ENCODE measurements around the gene KCNT2.
"Not testable (repeated sequence)": the region's sequence is repeated elsewhere in the genome, so short reads cannot be mapped to it uniquely, and the experiment has no call there.

Gene KCNT2

DNA sequence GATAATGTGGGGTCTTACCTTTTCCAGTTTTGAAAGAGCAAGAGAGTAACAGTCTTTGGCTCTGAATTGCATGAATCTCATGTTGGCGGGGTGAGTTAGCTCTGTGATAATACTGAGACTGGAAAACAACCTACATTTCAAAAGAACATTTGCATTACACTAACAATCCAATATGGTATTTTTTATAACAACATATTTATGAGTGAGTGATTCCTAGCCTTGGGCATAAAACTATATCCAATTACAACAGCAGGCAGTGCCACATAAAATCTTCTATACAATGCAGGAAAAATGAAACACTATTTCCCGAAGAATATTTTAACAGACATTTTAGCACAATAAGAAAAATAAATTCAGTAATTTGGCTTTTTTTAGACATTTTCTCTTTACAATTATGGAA lies 303.0 kb downstream of the KCNT2 start:
- DNase-seq (ENCODE audit: low read depth, low spot score) = no peak
- no peak overlapping the region for H3K4me3 ChIP-seq (ENCODE audit: low read length)

DNA sequence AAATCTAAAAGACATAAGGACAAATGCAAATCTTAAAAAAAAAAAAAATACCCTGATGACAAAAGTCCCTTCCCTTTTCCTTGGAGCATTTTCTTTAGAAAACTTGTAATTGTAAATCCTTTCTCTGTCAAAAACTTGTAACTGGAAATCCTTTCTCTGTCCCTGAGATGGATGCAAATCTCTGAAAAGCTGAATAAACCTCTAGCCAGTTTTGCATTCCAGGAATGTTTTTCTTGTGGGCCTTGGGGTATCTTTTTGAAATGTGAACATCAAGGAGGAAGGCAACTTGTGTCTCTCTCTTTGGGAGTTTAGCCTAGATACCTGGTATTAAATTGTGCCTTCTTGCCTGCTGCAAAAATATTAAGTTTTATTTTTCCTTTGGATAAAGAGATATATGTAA lies 305.3 kb downstream of the KCNT2 start:
- no peak for DNase-seq (ENCODE audit: low read depth, low spot score)
- no peak overlapping the region for H3K4me3 ChIP-seq (ENCODE audit: low read length)

DNA sequence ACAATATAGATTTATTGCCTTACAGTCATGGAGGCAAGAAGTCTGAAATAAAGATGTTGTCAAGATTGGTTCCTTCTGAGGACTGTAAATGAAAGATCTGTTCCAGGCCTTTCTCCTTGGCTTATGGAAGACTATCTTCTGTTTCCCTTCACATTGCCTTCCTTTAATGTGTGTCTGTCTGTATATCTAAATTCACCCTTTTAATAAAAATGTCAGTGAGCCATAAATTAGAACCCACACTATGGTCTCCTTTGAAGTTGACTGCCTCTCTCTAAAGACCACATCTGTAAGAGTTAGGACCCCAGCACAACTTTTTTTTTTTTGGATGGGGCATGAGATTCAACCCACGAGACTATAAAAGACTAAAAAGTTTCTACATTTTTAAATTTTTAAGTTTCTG lies 305.8 kb downstream of the KCNT2 start:
- no peak for DNase-seq (ENCODE audit: low read depth, low spot score)
- no peak overlapping the region for H3K4me3 ChIP-seq (ENCODE audit: low read length)

- no peak for DNase-seq (ENCODE audit: low read depth, low spot score)
- H3K4me3 ChIP-seq (ENCODE audit: low read length) = no peak overlapping the region
Observed at GRCh38 chr1:196295766-196296165, 312.5 kb downstream of the KCNT2 start.

DNA sequence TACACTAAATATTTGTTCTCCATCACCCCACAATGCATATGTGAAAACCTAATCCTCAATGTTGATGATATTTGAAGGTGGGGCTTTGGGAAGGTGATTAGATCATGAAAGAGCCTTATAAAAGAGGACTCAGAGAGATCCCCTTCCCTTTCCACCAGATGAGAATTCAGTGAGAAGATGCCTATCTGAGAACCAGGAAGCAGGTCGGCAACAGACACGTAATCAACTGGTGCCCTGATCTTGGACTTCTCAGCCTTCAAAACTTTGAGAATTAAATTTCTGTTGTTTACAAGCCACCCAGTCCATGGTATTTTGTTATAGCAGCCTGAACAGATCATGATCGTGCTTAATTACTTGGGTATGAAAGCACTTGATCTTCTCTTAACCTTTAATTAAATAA lies 329.4 kb downstream of the KCNT2 start:
- no peak overlapping the region for H3K4me3 ChIP-seq (ENCODE audit: low read length)
- DNase-seq (ENCODE audit: low read depth, low spot score) = no peak

- no peak overlapping the region for H3K4me3 ChIP-seq (ENCODE audit: low read length)
- no peak for DNase-seq (ENCODE audit: low read depth, low spot score)
Observed at GRCh38 chr1:196277860-196278259, 330.4 kb downstream of the KCNT2 start.

DNA sequence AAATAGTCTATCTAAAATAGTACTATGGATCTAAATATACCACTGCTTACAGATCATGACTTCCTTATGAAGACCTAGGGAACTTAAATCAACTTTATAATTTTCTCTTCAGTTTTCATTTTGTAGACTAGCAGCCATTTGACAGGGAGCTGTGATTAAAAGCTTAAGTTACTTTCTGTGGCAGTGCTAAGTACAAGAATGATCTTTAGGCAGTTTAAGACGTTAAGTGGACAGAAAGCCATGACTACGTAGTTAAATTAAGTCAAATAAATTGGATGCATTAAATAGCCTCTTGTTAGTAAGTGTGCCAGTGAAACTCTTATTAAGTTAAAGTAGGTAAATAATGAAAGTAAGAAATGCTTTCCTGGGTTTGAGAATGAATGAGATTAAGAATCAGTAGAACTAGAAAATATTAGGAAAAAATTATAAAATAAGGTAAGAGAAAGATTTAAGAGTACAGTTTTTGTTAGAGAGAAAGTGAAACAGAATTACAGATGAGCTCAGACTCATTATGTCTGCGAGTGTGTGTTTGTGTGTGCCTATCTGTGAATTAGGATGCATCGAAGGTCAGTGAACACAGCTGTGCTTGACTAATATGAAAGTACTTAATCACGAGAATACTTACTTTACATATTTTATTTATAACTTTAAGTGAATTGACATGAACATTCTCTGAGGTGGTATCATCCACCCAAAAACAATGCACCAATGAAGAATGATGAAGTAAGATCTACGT lies 336.9 kb downstream of the KCNT2 start:
- DNase-seq (ENCODE audit: low read depth, low spot score) = no peak
- no peak overlapping the region for H3K4me3 ChIP-seq (ENCODE audit: low read length)

- not testable (repeated sequence) for H3K4me3 ChIP-seq (ENCODE audit: low read length)
Observed at GRCh38 chr1:196263086-196263485, 345.2 kb downstream of the KCNT2 start.

DNA sequence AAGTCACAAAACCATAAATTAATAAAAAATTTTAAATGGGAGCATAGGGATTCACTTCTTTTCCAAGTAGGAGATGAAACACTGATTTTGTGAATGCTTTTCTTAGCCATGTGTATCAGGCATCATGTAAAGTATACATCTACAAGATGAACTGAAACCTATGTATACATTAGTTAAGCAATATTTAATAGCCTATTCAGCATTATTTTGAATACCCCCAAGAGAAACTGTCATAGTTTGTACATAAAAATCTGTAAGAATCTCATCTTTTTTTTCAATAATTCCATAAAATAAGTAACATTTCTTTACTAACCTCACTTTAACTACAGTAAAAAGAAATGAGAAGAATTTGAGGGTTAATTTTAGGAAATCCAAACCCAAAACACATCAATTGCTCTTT lies 348.0 kb downstream of the KCNT2 start:
- no peak overlapping the region for H3K4me3 ChIP-seq (ENCODE audit: low read length)
- no peak for DNase-seq (ENCODE audit: low read depth, low spot score)

More at GRCh38 chr1:196263086-196263485, 345.2 kb downstream of the KCNT2 start:
- DNase-seq (ENCODE audit: low read depth, low spot score) = not testable (repeated sequence)

DNA sequence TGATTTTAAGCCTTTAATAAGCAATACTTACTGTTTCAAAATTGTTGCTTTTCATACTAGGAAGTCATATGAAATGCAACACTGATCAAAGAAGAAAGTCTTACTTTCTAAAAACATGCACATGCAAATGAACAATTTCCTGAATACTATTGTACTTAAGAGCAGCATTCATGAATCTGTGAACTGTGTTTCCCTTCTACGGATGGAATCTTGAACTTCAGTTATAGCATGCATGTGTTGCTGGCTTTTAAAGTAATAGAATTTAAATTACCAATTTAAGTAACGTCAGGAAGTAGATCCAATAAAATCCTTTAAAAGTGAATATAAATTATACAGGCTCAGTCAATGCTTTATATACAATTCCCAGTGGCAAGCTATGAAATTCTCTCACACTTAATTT lies 348.9 kb downstream of the KCNT2 start:
- no peak overlapping the region for H3K4me3 ChIP-seq (ENCODE audit: low read length)
- DNase-seq (ENCODE audit: low read depth, low spot score) = no peak

DNA sequence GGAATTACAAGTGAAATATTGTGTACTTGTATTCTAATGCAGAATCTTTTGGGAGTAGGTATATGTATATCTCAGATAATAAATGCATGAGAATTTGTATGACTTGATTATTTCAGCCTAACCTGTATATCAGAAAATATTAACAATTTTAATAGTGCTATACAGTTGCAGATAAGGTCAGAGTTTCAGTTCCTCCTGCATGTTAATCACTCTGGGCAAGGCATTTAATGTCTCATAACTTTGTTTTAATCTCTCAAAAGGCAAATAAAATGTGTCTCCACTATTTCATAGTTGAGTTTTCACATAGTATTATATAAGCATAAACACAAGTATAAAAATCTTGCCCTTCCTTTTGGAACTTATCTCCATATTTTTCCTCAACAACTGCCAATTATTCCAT lies 352.5 kb downstream of the KCNT2 start:
- DNase-seq (ENCODE audit: low read depth, low spot score) = no peak
- H3K4me3 ChIP-seq (ENCODE audit: low read length) = no peak overlapping the region

DNA sequence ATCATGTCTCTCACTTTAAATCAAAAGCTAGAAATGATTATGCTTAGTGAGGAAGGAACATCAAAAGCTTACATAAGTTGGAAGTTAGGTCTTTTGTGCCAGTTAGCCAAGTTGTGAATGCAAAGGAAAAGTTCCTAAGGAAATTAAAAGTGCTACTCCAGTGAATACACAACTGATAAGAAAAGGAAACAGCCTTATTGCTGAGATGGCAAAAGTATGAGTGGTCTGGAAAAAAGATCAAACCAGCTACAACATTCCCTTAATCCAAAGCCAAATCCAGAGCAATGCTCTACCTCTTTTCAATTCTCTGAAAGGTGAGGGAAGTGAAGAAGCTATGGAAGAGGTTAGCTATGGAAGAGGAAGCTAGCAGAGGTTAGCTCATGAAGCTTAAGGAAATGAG lies 378.7 kb downstream of the KCNT2 start:
- H3K4me3 ChIP-seq (ENCODE audit: low read length) = no peak overlapping the region
- no peak for DNase-seq (ENCODE audit: low read depth, low spot score)

- no peak for DNase-seq (ENCODE audit: low read depth, low spot score)
- no peak overlapping the region for H3K4me3 ChIP-seq (ENCODE audit: low read length)
Observed at GRCh38 chr1:196214866-196215265, 393.4 kb downstream of the KCNT2 start.

DNA sequence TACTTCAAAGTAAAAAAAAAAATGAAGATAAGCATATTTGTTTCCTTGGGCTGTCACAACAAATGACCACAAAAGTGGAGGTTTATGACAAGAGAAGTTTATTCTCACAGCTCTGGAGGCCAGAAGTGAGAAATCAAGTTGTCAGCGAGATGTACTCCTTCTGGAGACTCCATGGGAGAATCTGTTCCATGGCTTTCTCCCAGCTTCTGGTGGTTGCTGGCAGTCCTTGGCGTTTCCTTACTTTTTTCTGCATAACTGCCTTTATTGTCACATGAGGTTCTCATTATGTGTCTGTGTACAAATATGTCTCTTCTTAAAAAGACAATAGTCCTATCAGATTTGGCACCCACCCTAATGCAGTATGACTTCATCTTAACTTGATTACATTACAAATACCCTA lies 398.3 kb downstream of the KCNT2 start:
- no peak for DNase-seq (ENCODE audit: low read depth, low spot score)
- H3K4me3 ChIP-seq (ENCODE audit: low read length) = no peak overlapping the region

GRCh38 chr1:196209265-196209664 lies 399.0 kb downstream of the KCNT2 start:
- DNase-seq (ENCODE audit: low read depth, low spot score) = no peak

GRCh38 chr1:196207612-196208217 lies 400.5 kb downstream of the KCNT2 start:
- no peak overlapping the region for H3K4me3 ChIP-seq (ENCODE audit: low read length)
- DNase-seq (ENCODE audit: low read depth, low spot score) = no peak

More at GRCh38 chr1:196209265-196209664, 399.0 kb downstream of the KCNT2 start:
- no peak overlapping the region for H3K4me3 ChIP-seq (ENCODE audit: low read length)

GRCh38 chr1:196205882-196206281 lies 402.4 kb downstream of the KCNT2 start:
- no peak overlapping the region for H3K4me3 ChIP-seq (ENCODE audit: low read length)
- DNase-seq (ENCODE audit: low read depth, low spot score) = no peak

- no peak for DNase-seq (ENCODE audit: low read depth, low spot score)
- no peak overlapping the region for H3K4me3 ChIP-seq (ENCODE audit: low read length)
Observed at GRCh38 chr1:196196486-196196885, 411.8 kb downstream of the KCNT2 start.

- no peak overlapping the region for H3K4me3 ChIP-seq (ENCODE audit: low read length)
- no peak for DNase-seq (ENCODE audit: low read depth, low spot score)
Observed at GRCh38 chr1:196193896-196194559, 414.2 kb downstream of the KCNT2 start.

DNA sequence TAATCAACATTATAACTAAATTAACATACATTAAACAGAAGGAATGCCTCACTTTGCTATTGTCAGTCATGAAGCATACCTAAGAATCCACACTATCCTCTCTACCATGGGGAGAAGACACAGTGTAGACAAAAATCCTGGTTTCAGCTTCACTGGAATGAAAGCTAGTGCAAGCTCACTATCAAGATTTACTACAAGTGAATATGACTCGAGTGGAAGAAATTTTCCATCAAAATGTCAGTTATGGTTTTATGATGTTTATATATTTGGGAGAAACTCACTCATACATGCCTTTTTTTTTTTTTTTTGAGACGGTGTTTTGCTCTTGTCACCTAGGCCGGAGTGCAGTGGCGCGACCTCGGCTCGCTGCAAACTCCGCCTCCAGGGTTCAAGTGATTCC lies 424.3 kb downstream of the KCNT2 start:
- no peak for DNase-seq (ENCODE audit: low read depth, low spot score)
- H3K4me3 ChIP-seq (ENCODE audit: low read length) = no peak overlapping the region

GRCh38 chr1:196181594-196181878 lies 426.7 kb downstream of the KCNT2 start:
- no peak overlapping the region for H3K4me3 ChIP-seq (ENCODE audit: low read length)
- no peak for DNase-seq (ENCODE audit: low read depth, low spot score)
